Sigmoid colon (tissue), 4 donors: Measurements from ENCODE around the gene HCN4.

Experiments used
- EP300 ChIP-seq, 4 donors: sonication (generic); formaldehyde crosslinking; IDR thresholded peaks; one replicate each; pipeline ENCODE4 v1.6.1; 2017; ENCODE audit warnings: antibody characterized with exemption in 4 of 4
- POLR2A ChIP-seq, 2 donors: fragments of 450-650 bp; IDR thresholded peaks; one replicate each; pipeline ENCODE4 v1.6.1; 2016; ENCODE audit warnings: antibody characterized with exemption in 2 of 2, mild to moderate bottlenecking in 2 of 2, moderate library complexity in 2 of 2
- POLR2AphosphoS5 ChIP-seq, 4 donors: sonication (generic); formaldehyde crosslinking; IDR thresholded peaks; one replicate each; pipeline ENCODE4 v1.6.1; 2017; ENCODE audit warnings: antibody characterized with exemption in 4 of 4
- TF ChIP-seq, protein P1 (sequence below), 4 experiments: fragments of 450-650 bp in 3 of 4; fragments of 200-600 bp in 1 of 4; IDR thresholded peaks; one replicate each; pipeline ENCODE4 v1.5.1; 2016 to 2019; ENCODE audit warnings: antibody characterized with exemption in 4 of 4, mild to moderate bottlenecking in 3 of 4, moderate library complexity in 2 of 4

DNA sequence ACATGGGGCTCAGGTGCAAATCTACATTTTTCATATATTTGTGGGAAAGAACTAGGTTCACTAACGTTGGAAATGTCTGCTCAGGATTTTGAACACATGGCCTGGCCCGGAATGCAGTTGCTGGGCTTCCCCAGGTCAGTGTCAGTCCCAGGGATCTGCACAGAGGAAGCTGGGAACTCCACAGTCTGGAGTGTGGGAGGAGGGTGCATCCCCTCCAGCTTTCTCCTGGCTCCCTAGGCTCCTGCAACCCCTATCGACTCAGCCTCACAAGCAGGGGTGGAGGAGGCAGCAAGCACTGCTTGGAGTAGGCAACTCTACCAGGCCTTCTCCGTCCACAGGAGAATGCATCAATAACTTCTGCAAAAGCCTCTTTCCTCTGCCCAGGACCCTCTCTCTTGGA, 30.1 kb upstream of the HCN4 start:
- TF ChIP-seq POLR2A (IDR thresholded peaks at IDR 0.05) (no peak), POLR2AphosphoS5 (IDR thresholded peaks at IDR 0.05) (no peak), EP300 (IDR thresholded peaks at IDR 0.05) (no peak)
- TF ChIP-seq, protein P1, sequence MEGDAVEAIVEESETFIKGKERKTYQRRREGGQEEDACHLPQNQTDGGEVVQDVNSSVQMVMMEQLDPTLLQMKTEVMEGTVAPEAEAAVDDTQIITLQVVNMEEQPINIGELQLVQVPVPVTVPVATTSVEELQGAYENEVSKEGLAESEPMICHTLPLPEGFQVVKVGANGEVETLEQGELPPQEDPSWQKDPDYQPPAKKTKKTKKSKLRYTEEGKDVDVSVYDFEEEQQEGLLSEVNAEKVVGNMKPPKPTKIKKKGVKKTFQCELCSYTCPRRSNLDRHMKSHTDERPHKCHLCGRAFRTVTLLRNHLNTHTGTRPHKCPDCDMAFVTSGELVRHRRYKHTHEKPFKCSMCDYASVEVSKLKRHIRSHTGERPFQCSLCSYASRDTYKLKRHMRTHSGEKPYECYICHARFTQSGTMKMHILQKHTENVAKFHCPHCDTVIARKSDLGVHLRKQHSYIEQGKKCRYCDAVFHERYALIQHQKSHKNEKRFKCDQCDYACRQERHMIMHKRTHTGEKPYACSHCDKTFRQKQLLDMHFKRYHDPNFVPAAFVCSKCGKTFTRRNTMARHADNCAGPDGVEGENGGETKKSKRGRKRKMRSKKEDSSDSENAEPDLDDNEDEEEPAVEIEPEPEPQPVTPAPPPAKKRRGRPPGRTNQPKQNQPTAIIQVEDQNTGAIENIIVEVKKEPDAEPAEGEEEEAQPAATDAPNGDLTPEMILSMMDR (IDR thresholded peaks at IDR 0.05): no peak
